SKM-1 treated with dmso at 0.1 percent for 144 hours (cell line): Measurements from ENCODE around the gene STX16.

Experiments used
- DNase-seq: peaks from one replicate; lab custom pipeline; 2025; ENCODE audit not compliant: unreplicated experiment; lab: John Stamatoyannopoulos, UW

The STX16 gene

GRCh38 chr20:58697201-58697866 lies 46.3 kb downstream of the STX16 start:
- DNase-seq = no peak

GRCh38 chr20:58697867-58698703 lies 47.0 kb downstream of the STX16 start:
- no peak for DNase-seq

DNA sequence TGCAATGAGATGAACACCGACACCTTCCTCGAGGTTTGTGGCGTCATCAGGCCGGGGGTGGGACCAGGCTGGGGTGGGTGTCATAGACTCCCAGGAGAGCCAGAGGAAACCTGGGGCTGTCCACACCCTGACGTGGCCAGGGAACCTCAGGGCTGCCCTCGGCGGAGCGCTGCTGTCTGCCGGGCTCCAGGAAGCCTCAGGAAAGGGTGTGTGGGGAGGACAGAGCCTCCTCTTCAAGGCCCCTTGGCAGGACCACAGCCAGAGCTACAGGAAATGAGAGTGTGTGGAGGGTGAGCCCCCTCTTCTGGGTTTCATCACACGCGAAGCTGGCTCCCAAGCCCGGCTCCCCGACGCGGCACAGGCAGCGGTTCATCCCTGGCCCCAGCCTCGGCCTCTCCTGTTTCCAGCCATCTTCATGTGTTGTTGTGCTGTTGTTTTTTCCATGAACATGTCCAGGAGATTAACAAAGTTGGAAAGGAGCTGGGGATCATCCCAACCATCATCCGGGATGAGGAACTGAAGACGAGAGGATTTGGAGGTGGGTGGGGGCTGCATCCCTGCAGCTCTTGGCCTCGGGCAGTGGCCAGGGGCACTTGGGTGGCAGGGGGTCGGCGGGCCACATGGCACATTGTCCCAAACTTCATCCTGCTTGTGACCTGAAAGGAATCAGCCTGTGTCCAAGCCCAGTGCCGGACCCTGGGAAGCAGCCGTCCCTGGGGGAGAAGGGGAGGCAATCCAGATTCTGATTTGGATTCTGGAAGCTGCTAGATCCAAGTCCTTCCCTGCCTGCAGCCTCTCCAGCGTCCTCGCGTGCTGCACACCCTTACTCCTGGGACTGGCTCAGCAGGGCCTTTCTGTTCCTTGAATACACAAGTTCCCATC lies 47.9 kb downstream of the STX16 start:
- no peak for DNase-seq

DNA sequence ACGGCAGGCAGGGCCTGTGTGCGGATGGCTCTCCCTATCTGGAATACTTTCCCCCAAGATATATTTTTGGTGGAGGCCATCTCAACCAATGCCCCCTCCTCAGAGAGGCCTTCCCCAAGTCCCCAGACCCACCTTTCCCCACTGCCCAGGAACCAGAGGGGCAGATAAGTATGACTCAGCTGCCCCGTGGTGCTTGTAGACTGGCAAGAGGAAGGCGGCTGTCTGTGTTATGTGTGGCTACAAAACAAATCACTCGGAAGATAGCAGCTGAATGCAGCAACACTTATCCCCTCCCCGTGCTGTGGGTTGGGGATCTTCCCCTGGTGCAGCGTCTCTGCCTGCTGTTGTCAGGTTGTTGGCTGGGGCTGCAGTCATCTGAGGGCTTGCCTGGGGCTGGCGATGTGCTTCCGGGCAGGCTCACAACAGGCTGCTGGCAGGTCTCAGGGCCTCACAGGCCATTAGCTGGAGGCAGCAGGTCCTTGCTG lies 48.6 kb downstream of the STX16 start:
- DNase-seq = no peak

GRCh38 chr20:58700121-58700821 lies 49.2 kb downstream of the STX16 start:
- DNase-seq = no peak

GRCh38 chr20:58700823-58701222 lies 49.7 kb downstream of the STX16 start:
- DNase-seq = no peak

GRCh38 chr20:58701431-58702160 lies 50.5 kb downstream of the STX16 start:
- no peak for DNase-seq

GRCh38 chr20:58702161-58702510 lies 51.1 kb downstream of the STX16 start:
- no peak for DNase-seq

- DNase-seq = no peak
Observed at GRCh38 chr20:58702859-58703648, 52.0 kb downstream of the STX16 start.

DNA sequence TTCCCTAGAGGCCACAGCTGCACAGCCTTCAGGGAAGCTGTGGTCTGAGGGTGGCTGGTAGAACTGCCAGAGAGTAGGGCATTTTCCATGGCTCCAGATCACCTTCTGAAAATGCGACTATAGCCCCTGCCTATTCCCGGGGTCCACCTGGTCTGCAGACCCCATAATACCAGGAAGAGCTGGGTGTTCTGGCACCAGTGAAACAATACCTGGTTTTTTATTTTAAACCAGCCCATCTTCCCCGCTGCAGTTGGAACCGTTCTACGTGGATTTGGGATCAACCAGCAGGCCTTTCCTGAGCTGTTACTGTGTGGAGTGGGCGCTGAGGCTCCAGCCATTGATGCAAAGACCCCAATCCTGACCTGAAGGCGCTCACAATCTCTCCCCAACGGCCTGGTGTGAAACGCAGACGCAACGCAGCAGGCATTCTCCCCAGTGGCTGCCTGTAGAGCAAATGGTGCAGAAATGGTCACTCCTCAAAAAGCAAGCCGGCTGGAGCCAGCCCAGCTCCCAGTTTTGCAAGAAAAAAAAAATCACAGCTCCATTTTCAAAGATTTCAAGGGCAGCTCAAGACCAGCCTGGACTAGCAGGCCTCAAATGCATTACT lies 52.8 kb downstream of the STX16 start:
- no peak for DNase-seq

GRCh38 chr20:58705208-58705926 lies 54.3 kb downstream of the STX16 start:
- DNase-seq = no peak

GRCh38 chr20:58706150-58706892 lies 55.2 kb downstream of the STX16 start:
- no peak for DNase-seq

GRCh38 chr20:58706975-58707681 lies 56.0 kb downstream of the STX16 start:
- DNase-seq = no peak

- no peak for DNase-seq
Observed at GRCh38 chr20:58707770-58708169, 56.7 kb downstream of the STX16 start.

DNA sequence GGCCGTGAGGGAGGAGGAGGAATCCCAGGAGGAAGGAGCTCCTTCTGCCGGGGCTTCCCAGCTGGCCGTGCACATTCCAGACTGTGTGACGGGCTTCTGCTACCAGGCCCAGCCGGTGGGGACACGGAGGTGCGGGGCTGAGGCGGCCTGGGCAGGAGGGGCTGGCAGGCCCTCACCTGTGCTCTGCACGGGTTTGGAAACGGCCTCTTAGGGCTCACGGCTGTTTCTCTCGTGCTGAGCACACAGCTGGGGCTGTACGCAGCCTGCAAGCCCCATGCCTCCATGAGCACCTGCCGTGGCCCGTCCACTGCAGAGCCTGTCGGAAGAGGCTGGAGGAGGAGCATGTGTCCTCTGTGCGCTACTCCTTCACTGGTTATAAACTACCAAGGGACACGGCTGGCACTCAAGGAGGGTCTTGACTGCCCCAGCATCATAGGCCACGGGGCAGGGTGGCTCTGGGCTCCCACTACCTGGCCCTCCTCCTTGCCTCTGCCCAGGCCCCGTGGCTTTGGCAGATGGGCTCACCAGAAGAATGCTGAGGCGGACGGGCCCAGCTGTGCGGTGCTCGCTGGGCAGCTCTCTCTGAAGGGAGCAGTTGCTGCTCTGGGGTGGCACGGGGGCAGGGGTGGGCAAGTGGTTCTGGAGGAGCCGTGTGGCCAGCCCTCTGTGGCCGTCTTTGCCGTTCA lies 57.3 kb downstream of the STX16 start:
- DNase-seq = no peak

DNA sequence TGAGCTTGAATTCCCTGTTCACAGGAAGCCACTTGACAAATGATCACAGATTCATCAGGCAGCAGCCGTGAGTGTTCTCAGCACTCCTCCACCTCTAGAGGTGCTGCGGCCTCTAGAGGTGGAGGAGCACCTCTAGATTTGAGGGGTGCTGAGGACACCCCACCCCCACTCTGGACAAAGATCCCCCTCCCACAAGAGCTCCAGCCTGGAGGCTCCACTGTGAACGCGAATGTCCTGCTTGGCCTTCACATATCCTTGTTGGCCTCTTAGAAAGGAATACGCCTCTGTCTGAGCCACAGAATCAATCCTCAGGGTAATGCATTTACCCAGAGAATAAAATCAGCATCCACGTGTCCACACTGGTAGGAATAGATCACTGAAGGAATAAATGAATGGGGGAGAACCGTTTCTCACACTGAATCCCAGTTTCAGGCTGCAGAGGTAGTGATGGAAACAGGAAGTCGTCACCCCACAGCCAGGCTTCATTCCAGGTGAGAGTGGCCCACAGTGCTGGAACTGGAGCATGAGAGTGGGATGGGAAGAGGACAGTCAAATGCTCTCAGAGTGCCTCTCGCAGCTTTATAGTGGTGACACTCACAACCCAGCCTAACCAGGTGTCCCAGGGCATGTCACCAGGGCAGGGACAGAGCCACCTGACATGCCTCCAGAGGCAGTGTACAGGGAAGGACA lies 58.1 kb downstream of the STX16 start:
- no peak for DNase-seq
